ENCODE data around the gene C16orf54.

- TF ChIP-seq CTCF (IDR thresholded peaks at IDR 0.05 in 2 of 3, conservative IDR thresholded peaks at IDR 0.05 in 1 of 3; ENCODE audit: insufficient read depth in 2 of 3, low read depth in 1 of 3, low read length in 3 of 3) (no peak), EZH2 (IDR thresholded peaks at IDR 0.05; ENCODE audit: borderline replicate concordance, low read depth, low read length) (no peak)
Observed at GRCh38 chr16:29767062-29767461, 21.3 kb upstream of the C16orf54 start.
